CD14-positive monocyte (primary cell): ENCODE results near the gene DIPK2B. TPM values are rescaled to one million over a fixed set of nuclear protein-coding genes. Genes with fewer than 3 reads are reported as not detected.
A peak's percentile ranks its signal among the peaks of the same experiment; 100 is the strongest.

Experiments used
- DNase-seq, 3 donors: peaks; one replicate each; pipeline ENCODE4 v3.0.0-alpha.2; 2011 to 2022
- H2AFZ ChIP-seq: 2 replicates; pipeline ENCODE4 v1.6.0; 2012; ENCODE audit warnings: mild to moderate bottlenecking, low read depth, low read length, inconsistent platforms; ENCODE audit not compliant: insufficient read depth, poor library complexity, severe bottlenecking
- H3K27ac ChIP-seq, 2 donors: 1 replicate in 1 of 2; 2 replicates in 1 of 2; pipeline ENCODE4 v1.5.1; 2012 to 2013; ENCODE audit warnings: low read length in 2 of 2, control low read depth in 1 of 2, inconsistent platforms in 1 of 2, low read depth in 1 of 2, mild to moderate bottlenecking in 1 of 2
- H3K27me3 ChIP-seq, 2 donors: one replicate each; pipeline versions ENCODE4 v1.6.0 to v1.6.1; 2011 to 2013; ENCODE audit warnings: low read length in 2 of 2; ENCODE audit not compliant: control insufficient read depth in 2 of 2, insufficient read depth in 2 of 2
- H3K36me3 ChIP-seq, 2 donors: replicated peaks in 1 of 2; 1 replicate in 1 of 2; 2 replicates in 1 of 2; pipeline versions ENCODE4 v1.5.1 to v1.6.1; 2012 to 2013; ENCODE audit warnings: low read length in 2 of 2, control low read depth in 1 of 2, inconsistent platforms in 1 of 2, mild to moderate bottlenecking in 1 of 2; ENCODE audit not compliant: insufficient read depth in 2 of 2, control insufficient read depth in 1 of 2
- H3K4me1 ChIP-seq, 2 donors: 1 replicate in 1 of 2; 2 replicates in 1 of 2; pipeline versions ENCODE4 v1.5.1 to v1.6.1; 2012 to 2013; ENCODE audit warnings: low read length in 2 of 2, control low read depth in 1 of 2, inconsistent platforms in 1 of 2, mild to moderate bottlenecking in 1 of 2, moderate library complexity in 1 of 2; ENCODE audit not compliant: insufficient read depth in 2 of 2, control insufficient read depth in 1 of 2
- H3K4me2 ChIP-seq: replicated peaks from 2 replicates; pipeline ENCODE3; 2012; ENCODE audit warnings: low read length, moderate library complexity, mild to moderate bottlenecking; ENCODE audit not compliant: poor library complexity, severe bottlenecking; ENCODE audit errors: extremely low read depth
- H3K4me3 ChIP-seq, 3 experiments: fragments of 200-600 bp in 1 of 3; sonication (generic) in 1 of 3; replicated peaks in 1 of 3; 1 replicate in 2 of 3; 2 replicates in 1 of 3; pipeline ENCODE4 v1.5.1; 2011 to 2013; ENCODE audit warnings: low read length in 3 of 3, mild to moderate bottlenecking in 3 of 3, control low read depth in 2 of 3, low read depth in 2 of 3, inconsistent platforms in 1 of 3, moderate library complexity in 1 of 3
- H3K79me2 ChIP-seq: 2 replicates; pipeline ENCODE4 v1.6.0; 2012; ENCODE audit warnings: mild to moderate bottlenecking, control low read depth, inconsistent platforms, low read length, moderate library complexity; ENCODE audit not compliant: insufficient read depth
- H3K9ac ChIP-seq: 2 replicates; pipeline ENCODE4 v1.6.0; 2017; ENCODE audit warnings: low read length, mild to moderate bottlenecking; ENCODE audit not compliant: insufficient read depth, poor library complexity, severe bottlenecking
- H3K9me3 ChIP-seq, 2 donors: replicated peaks in 1 of 2; 1 replicate in 1 of 2; 2 replicates in 1 of 2; pipeline versions ENCODE4 v1.5.1 to v1.6.1; 2012 to 2013; ENCODE audit warnings: low read length in 2 of 2, control low read depth in 1 of 2; ENCODE audit not compliant: control insufficient read depth in 1 of 2, insufficient read depth in 1 of 2
- H4K20me1 ChIP-seq: 2 replicates; pipeline ENCODE4 v1.6.0; 2012; ENCODE audit warnings: mild to moderate bottlenecking, low read length, control low read depth, moderate library complexity; ENCODE audit not compliant: insufficient read depth
- H3K27ac Mint-ChIP-seq, 7 donors: one replicate each; pipeline ENCODE4 v1.8.0; 2020; ENCODE audit warnings: mild to moderate bottlenecking in 7 of 7, mixed read lengths in 7 of 7, moderate library complexity in 6 of 7, inconsistent platforms in 2 of 7
- H3K27me3 Mint-ChIP-seq, 3 donors: one replicate each; pipeline ENCODE4 v1.8.0; 2021 to 2022; ENCODE audit warnings: low read depth in 3 of 3, mild to moderate bottlenecking in 3 of 3, mixed read lengths in 3 of 3, moderate library complexity in 3 of 3, inconsistent platforms in 1 of 3
- H3K36me3 Mint-ChIP-seq, 2 donors: one replicate each; pipeline ENCODE4 v1.8.0; 2020; ENCODE audit warnings: mixed read lengths in 2 of 2, inconsistent platforms in 1 of 2, mild to moderate bottlenecking in 1 of 2
- H3K4me1 Mint-ChIP-seq: one replicate; pipeline ENCODE4 v1.8.0; 2020; ENCODE audit warnings: mild to moderate bottlenecking, mixed read lengths
- H3K4me3 Mint-ChIP-seq, 2 donors: one replicate each; pipeline ENCODE4 v1.8.0; 2020; ENCODE audit warnings: mild to moderate bottlenecking in 2 of 2, mixed read lengths in 2 of 2, moderate library complexity in 1 of 2
- H3K9me3 Mint-ChIP-seq, 7 donors: one replicate each; pipeline ENCODE4 v1.8.0; 2020 to 2022; ENCODE audit warnings: mixed read lengths in 7 of 7, mild to moderate bottlenecking in 6 of 7, moderate library complexity in 6 of 7, inconsistent platforms in 2 of 7
- WGBS: methylation state at CpG from one replicate; pipeline ENCODE4 v1.1.5; 2013; ENCODE audit warnings: missing lambda C conversion rate; ENCODE audit not compliant: insufficient coverage; 5-methylcytosine and 5-hydroxymethylcytosine counted together
- intact Hi-C, 2 donors: fragments of 100-400 bp; cut with micrococcal nuclease; formaldehyde crosslinking; loops; one replicate each; pipeline versions ENCODE4 v1.15.0 to v1.15.1; 2023
- polyA plus RNA-seq, 3 donors: library from polyadenylated mRNA; depleted of rRNA in 1 of 3; unstranded in 2 of 3; stranded (reverse) in 1 of 3; fragments of 300-500 nt in 2 of 3; fragments of >200 nt in 1 of 3; fragmentation: Illumina TruSeq in 2 of 3; gene quantifications; 1 replicate in 2 of 3; 2 replicates in 1 of 3; pipeline ENCODE4 v1.2.3, GENCODE V29; 2012 to 2021
- TF ChIP-seq, protein P1 (sequence below): fragments of 200-600 bp; IDR thresholded peaks from one replicate; pipeline ENCODE4 v1.8.0; 2022; ENCODE audit warnings: antibody characterized with exemption, mild to moderate bottlenecking

Gene DIPK2B
- polyA plus RNA-seq, 3 donors, result not detected

DNA sequence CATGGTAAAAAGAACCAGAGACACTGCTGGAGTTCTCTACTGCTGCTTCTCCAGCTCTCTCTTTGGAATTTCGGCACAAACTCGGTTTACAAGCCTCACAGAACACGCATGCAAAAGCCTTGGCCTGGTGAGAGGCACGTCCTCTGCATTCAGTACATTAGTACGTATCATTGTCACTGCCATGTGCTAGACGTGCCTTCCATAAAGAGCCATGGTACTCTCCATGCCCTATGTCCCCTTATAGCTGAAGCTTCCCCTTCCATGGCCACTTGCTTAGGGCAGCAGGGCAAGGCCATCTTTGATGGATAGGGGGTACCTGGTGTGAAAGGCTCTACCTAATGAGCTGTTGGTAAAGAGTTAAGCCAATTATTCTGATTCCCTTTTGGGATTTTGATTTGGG is 35.0 kb downstream of the DIPK2B start:
- WGBS, result 100% methylated on average over 4 of the region's 6 CpGs
- H3K4me3 ChIP-seq, result no peak overlapping the region
- no peaks in the 10 kb centered on the region for H3K36me3 Mint-ChIP-seq
- no peaks in the 10 kb centered on the region for H3K9me3 ChIP-seq
- H3K4me3 Mint-ChIP-seq, result no peak overlapping the region
- no peaks in the 10 kb centered on the region for H3K36me3 ChIP-seq
- no peaks in the 10 kb centered on the region for H3K79me2 ChIP-seq
- intact Hi-C loops, result no loop called here
- H3K4me2 ChIP-seq, result no peak overlapping the region
- H3K27me3 Mint-ChIP-seq, result peaks cover 0 to 10% (median 0%) of the 10 kb centered on the region in 3 donors
- H3K4me1 ChIP-seq, result peaks cover 0 to 6% of the 10 kb centered on the region in 2 donors
- H3K4me1 Mint-ChIP-seq, result no peaks in the 10 kb centered on the region
- peak overlapping the region in 1 of 7 donors; percentile 9 for H3K27ac Mint-ChIP-seq
- H3K9ac ChIP-seq, result no peak overlapping the region
- peaks cover 0 to 12% (median 0%) of the 10 kb centered on the region in 7 donors for H3K9me3 Mint-ChIP-seq
- TF ChIP-seq, protein P1, sequence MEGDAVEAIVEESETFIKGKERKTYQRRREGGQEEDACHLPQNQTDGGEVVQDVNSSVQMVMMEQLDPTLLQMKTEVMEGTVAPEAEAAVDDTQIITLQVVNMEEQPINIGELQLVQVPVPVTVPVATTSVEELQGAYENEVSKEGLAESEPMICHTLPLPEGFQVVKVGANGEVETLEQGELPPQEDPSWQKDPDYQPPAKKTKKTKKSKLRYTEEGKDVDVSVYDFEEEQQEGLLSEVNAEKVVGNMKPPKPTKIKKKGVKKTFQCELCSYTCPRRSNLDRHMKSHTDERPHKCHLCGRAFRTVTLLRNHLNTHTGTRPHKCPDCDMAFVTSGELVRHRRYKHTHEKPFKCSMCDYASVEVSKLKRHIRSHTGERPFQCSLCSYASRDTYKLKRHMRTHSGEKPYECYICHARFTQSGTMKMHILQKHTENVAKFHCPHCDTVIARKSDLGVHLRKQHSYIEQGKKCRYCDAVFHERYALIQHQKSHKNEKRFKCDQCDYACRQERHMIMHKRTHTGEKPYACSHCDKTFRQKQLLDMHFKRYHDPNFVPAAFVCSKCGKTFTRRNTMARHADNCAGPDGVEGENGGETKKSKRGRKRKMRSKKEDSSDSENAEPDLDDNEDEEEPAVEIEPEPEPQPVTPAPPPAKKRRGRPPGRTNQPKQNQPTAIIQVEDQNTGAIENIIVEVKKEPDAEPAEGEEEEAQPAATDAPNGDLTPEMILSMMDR, result no peak
- H2AFZ ChIP-seq, result no peak overlapping the region
- DNase-seq, result no peak
- H4K20me1 ChIP-seq, result no peaks in the 10 kb centered on the region
- no peak overlapping the region for H3K27ac ChIP-seq
- peaks cover 0 to 6% of the 10 kb centered on the region in 2 donors for H3K27me3 ChIP-seq

DNA sequence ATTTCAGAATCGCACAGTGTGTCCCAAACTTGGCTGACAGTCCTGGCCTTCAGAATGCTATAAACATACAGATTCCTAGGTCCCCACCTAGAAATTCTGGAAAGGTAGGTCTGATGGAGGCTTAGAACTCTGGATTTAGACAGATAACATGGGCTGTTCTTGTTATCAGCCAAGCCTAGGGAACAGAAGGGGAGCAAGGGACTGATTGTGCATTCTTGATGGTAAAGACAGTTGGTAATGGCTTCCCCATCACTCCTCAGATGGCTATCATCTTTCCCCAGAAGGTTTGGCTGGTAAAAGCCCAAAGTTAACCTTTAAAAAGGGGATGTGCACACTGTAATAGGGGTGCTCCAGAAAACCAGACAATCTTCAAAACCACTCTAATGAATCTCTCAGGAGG is 35.7 kb downstream of the DIPK2B start:
- Histone ChIP-seq H3K4me1 (no peaks in the 10 kb centered on the region), H3K79me2 (no peaks in the 10 kb centered on the region), H4K20me1 (no peaks in the 10 kb centered on the region), H3K36me3 (no peaks in the 10 kb centered on the region), H3K4me3 (no peak overlapping the region), H3K9me3 (no peaks in the 10 kb centered on the region), H3K9ac (no peak overlapping the region), H3K4me2 (no peak overlapping the region), H3K27ac (no peak overlapping the region), H2AFZ (no peak overlapping the region), H3K27me3 (peaks cover 0 to 6% of the 10 kb centered on the region in 2 donors)
- WGBS, result no CpG with 5 or more reads among the region's 1 CpG
- Mint-ChIP-seq H3K4me1 (no peaks in the 10 kb centered on the region), H3K36me3 (no peaks in the 10 kb centered on the region), H3K9me3 (peaks cover 0 to 14% (median 1%) of the 10 kb centered on the region in 7 donors), H3K4me3 (no peak overlapping the region), H3K27ac (no peak overlapping the region), H3K27me3 (peaks cover 0 to 10% (median 0%) of the 10 kb centered on the region in 3 donors)
- TF ChIP-seq, protein P1, result no peak
- intact Hi-C loops, result no loop called here
- no peak for DNase-seq
